HG03139 (cell line): ENCODE data around the gene GAS6.

Source experiments
- ATAC-seq: cut with Tn5 transposase; IDR thresholded peaks from one replicate; pipeline ENCODE4 v1.9.1; 2021; ENCODE audit not compliant: unreplicated experiment

The GAS6 gene

GRCh38 chr13:113888701-113889330, 24.9 kb upstream of the GAS6 start:
- ATAC-seq, result no peak

GRCh38 chr13:113887700-113888201, 23.9 kb upstream of the GAS6 start:
- ATAC-seq, result no peak

GRCh38 chr13:113886561-113887112, 22.8 kb upstream of the GAS6 start:
- no peak for ATAC-seq

GRCh38 chr13:113884821-113885220, 20.9 kb upstream of the GAS6 start:
- no peak for ATAC-seq

- ATAC-seq, result no peak
Observed at GRCh38 chr13:113883921-113884804, 20.3 kb upstream of the GAS6 start.

- no peak for ATAC-seq
Observed at GRCh38 chr13:113883314-113883811, 19.5 kb upstream of the GAS6 start.

- ATAC-seq, result no peak
Observed at GRCh38 chr13:113882716-113883115, 18.8 kb upstream of the GAS6 start.

- ATAC-seq, result no peak
Observed at GRCh38 chr13:113882267-113882630, 18.4 kb upstream of the GAS6 start.

GRCh38 chr13:113881614-113882266, 17.9 kb upstream of the GAS6 start:
- no peak for ATAC-seq

GRCh38 chr13:113880651-113881611, 17.1 kb upstream of the GAS6 start:
- ATAC-seq, result no peak

- ATAC-seq, result no peak
Observed at GRCh38 chr13:113879494-113880360, 15.9 kb upstream of the GAS6 start.

- ATAC-seq, result no peak
Observed at GRCh38 chr13:113879017-113879416, 15.1 kb upstream of the GAS6 start.

- no peak for ATAC-seq
Observed at GRCh38 chr13:113877149-113877990, 13.5 kb upstream of the GAS6 start.

GRCh38 chr13:113876346-113877148, 12.7 kb upstream of the GAS6 start:
- ATAC-seq, result no peak

GRCh38 chr13:113875837-113876281, 12.0 kb upstream of the GAS6 start:
- no peak for ATAC-seq

- no peak for ATAC-seq
Observed at GRCh38 chr13:113875429-113875815, 11.5 kb upstream of the GAS6 start.
